Liver (tissue), 9 donors: ENCODE data around the gene PTPRQ. TPM values are rescaled to one million over a fixed set of nuclear protein-coding genes. Genes with fewer than 3 reads are reported as not detected.

Experiments used
- DNase-seq: peaks from one replicate; pipeline ENCODE4 v3.0.0-alpha.2; 2017; ENCODE audit warnings: low spot score
- H3K27ac ChIP-seq, 2 donors: one replicate each; pipeline ENCODE4 v1.7.0; 2013; ENCODE audit warnings: inconsistent platforms in 2 of 2, low read length in 2 of 2, control low read depth in 1 of 2, low read depth in 1 of 2, mild to moderate bottlenecking in 1 of 2
- H3K27me3 ChIP-seq, 4 donors: one replicate each; pipeline versions ENCODE4 v1.6.1 to v1.7.0; 2013; ENCODE audit warnings: low read length in 3 of 4, inconsistent platforms in 1 of 4, mild to moderate bottlenecking in 1 of 4, moderate library complexity in 1 of 4; ENCODE audit not compliant: control insufficient read depth in 4 of 4, insufficient read depth in 4 of 4
- H3K36me3 ChIP-seq, 4 donors: one replicate each; pipeline versions ENCODE4 v1.6.1 to v1.7.0; 2013; ENCODE audit warnings: low read length in 3 of 4, mild to moderate bottlenecking in 3 of 4, low read depth in 1 of 4, moderate library complexity in 1 of 4; ENCODE audit not compliant: control insufficient read depth in 4 of 4, insufficient read depth in 3 of 4
- H3K4me1 ChIP-seq, 4 donors: one replicate each; pipeline versions ENCODE4 v1.6.1 to v1.7.0; 2013; ENCODE audit warnings: low read length in 3 of 4, mild to moderate bottlenecking in 3 of 4, moderate library complexity in 1 of 4; ENCODE audit not compliant: control insufficient read depth in 4 of 4, insufficient read depth in 4 of 4
- H3K4me3 ChIP-seq, 3 donors: one replicate each; pipeline versions ENCODE4 v1.6.1 to v1.7.0; 2013; ENCODE audit warnings: low read length in 3 of 3, control low read depth in 1 of 3, low read depth in 1 of 3, mild to moderate bottlenecking in 1 of 3
- H3K9ac ChIP-seq, 2 donors: one replicate each; pipeline ENCODE4 v1.7.0; 2013; ENCODE audit warnings: low read length in 2 of 2, mild to moderate bottlenecking in 2 of 2, moderate library complexity in 2 of 2, control low read depth in 1 of 2, low read depth in 1 of 2
- H3K9me3 ChIP-seq, 4 donors: one replicate each; pipeline versions ENCODE4 v1.6.1 to v1.7.0; 2013; ENCODE audit warnings: low read length in 3 of 4; ENCODE audit not compliant: control insufficient read depth in 4 of 4
- EGR1 ChIP-seq, 2 donors: IDR thresholded peaks; 2 replicates each; pipeline ENCODE4 v1.6.1; 2016 to 2018; ENCODE audit warnings: antibody characterized with exemption in 2 of 2, low read depth in 2 of 2
- FOXA1 ChIP-seq: IDR thresholded peaks from 2 replicates; pipeline ENCODE4 v1.6.1; 2016; ENCODE audit warnings: antibody characterized with exemption
- FOXA2 ChIP-seq: IDR thresholded peaks from 2 replicates; pipeline ENCODE4 v1.6.1; 2016; ENCODE audit warnings: antibody characterized with exemption
- GABPA ChIP-seq, 2 donors: IDR thresholded peaks in 1 of 2; conservative IDR thresholded peaks in 1 of 2; 2 replicates each; pipeline ENCODE4 v1.6.1; 2016; ENCODE audit warnings: antibody characterized with exemption in 2 of 2, mild to moderate bottlenecking in 1 of 2, moderate library complexity in 1 of 2
- HNF4A ChIP-seq, 2 donors: conservative IDR thresholded peaks; 2 replicates each; pipeline ENCODE4 v1.6.1; 2016; ENCODE audit warnings: antibody characterized with exemption in 2 of 2, mild to moderate bottlenecking in 2 of 2
- HNF4G ChIP-seq: IDR thresholded peaks from 2 replicates; pipeline ENCODE4 v1.6.1; 2016; ENCODE audit warnings: antibody characterized with exemption
- JUND ChIP-seq, 2 donors: IDR thresholded peaks; 2 replicates each; pipeline ENCODE4 v1.6.1; 2016; ENCODE audit warnings: antibody characterized with exemption in 2 of 2
- NR2F2 ChIP-seq: IDR thresholded peaks from 2 replicates; pipeline ENCODE4 v1.6.1; 2016; ENCODE audit warnings: antibody characterized with exemption
- RAD21 ChIP-seq, 2 donors: IDR thresholded peaks; 2 replicates each; pipeline ENCODE4 v1.6.1; 2016; ENCODE audit warnings: antibody characterized with exemption in 2 of 2, mild to moderate bottlenecking in 2 of 2
- RXRA ChIP-seq, 2 donors: IDR thresholded peaks; 2 replicates each; pipeline ENCODE4 v1.6.1; 2017 to 2018; ENCODE audit warnings: antibody characterized with exemption in 2 of 2, mild to moderate bottlenecking in 1 of 2
- SP1 ChIP-seq: IDR thresholded peaks from 2 replicates; pipeline ENCODE4 v1.6.1; 2018; ENCODE audit warnings: antibody characterized with exemption, mild to moderate bottlenecking
- TAF1 ChIP-seq: conservative IDR thresholded peaks from 2 replicates; pipeline ENCODE4 v1.6.1; 2016; ENCODE audit warnings: antibody characterized with exemption, mild to moderate bottlenecking
- YY1 ChIP-seq: IDR thresholded peaks from 2 replicates; pipeline ENCODE4 v1.6.1; 2016; ENCODE audit warnings: antibody characterized with exemption, mild to moderate bottlenecking
- WGBS: extraction: QIAGEN DNeasy Blood & Tissue Kit; methylation state at CpG from one replicate; pipeline ENCODE4 v1.1.7; 2013; 5-methylcytosine and 5-hydroxymethylcytosine counted together
- polyA plus RNA-seq, 2 donors: library from polyadenylated mRNA; stranded (reverse) in 1 of 2; unstranded in 1 of 2; fragments of 200-250 nt in 1 of 2; fragments of >200 nt in 1 of 2; fragmentation: Nextera tagmentation in 1 of 2; extraction: Ambion mirVana in 1 of 2; gene quantifications; one replicate each; pipeline versions ENCODE4 v1.2.1 to v1.2.3, GENCODE V29; 2013 to 2015
- total RNA-seq, 2 donors: library from RNA; depleted of rRNA; stranded (reverse); fragments of >200 nt; gene quantifications; one replicate each; pipeline ENCODE4 v1.2.3, GENCODE V29; 2014
- TF ChIP-seq, protein P1 (sequence below): fragments of 150-350 bp; IDR thresholded peaks from 2 replicates; pipeline ENCODE4 v1.5.1; 2017; ENCODE audit warnings: improper control_type of control experiment, low read depth, low read length; ENCODE audit not compliant: missing input control
- TF ChIP-seq, protein P2 (sequence below): IDR thresholded peaks from 2 replicates; pipeline ENCODE4 v1.6.1; 2016; ENCODE audit warnings: antibody characterized with exemption
- TF ChIP-seq, protein P3 (sequence below): IDR thresholded peaks from 2 replicates; pipeline ENCODE4 v1.6.1; 2016; ENCODE audit warnings: antibody characterized with exemption
- donor health status: healthy.
- donor health status: healthy.
- donor health status: healthy.
- donor health status: healthy.
- donor health status: healthy.

PTPRQ gene
- total and polyA plus RNA-seq, 4 donors = 0.02 to 0.08 (median 0.04) TPM

DNA sequence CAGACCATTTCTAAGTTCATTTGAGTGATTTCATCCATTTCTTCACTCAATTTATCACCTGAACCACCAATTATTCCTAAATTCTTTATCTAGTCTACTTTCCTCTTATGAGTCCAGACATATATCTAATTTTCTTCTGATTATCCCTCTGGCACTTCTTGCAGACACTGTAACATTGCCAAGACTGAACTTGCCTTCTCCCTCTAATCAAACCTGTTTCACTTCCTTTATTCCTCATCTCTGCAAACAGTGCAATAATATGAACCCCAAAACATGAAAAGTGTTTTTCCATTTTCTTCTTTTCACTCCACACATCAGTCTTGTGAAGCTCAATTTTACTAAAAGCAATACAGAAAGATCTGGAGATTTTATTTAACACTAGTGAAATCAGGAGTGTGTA is 37.8 kb upstream of the PTPRQ start (continued):
- TF ChIP-seq, protein P1, sequence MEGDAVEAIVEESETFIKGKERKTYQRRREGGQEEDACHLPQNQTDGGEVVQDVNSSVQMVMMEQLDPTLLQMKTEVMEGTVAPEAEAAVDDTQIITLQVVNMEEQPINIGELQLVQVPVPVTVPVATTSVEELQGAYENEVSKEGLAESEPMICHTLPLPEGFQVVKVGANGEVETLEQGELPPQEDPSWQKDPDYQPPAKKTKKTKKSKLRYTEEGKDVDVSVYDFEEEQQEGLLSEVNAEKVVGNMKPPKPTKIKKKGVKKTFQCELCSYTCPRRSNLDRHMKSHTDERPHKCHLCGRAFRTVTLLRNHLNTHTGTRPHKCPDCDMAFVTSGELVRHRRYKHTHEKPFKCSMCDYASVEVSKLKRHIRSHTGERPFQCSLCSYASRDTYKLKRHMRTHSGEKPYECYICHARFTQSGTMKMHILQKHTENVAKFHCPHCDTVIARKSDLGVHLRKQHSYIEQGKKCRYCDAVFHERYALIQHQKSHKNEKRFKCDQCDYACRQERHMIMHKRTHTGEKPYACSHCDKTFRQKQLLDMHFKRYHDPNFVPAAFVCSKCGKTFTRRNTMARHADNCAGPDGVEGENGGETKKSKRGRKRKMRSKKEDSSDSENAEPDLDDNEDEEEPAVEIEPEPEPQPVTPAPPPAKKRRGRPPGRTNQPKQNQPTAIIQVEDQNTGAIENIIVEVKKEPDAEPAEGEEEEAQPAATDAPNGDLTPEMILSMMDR = no peak
- no peak for TF ChIP-seq FOXA2
- TF ChIP-seq TAF1 = no peak
- no peak for TF ChIP-seq EGR1 (IDR thresholded peaks at IDR 0.05; ENCODE audit: low read depth in 2 of 2)
- no peak for TF ChIP-seq FOXA1
- TF ChIP-seq RAD21 (IDR thresholded peaks at IDR 0.05) = no peak
- no peak for TF ChIP-seq RXRA (IDR thresholded peaks at IDR 0.05)
- TF ChIP-seq HNF4G = no peak
- TF ChIP-seq SP1 = no peak
- no peak for TF ChIP-seq NR2F2
- TF ChIP-seq HNF4A (conservative IDR thresholded peaks at IDR 0.05) = no peak

DNA sequence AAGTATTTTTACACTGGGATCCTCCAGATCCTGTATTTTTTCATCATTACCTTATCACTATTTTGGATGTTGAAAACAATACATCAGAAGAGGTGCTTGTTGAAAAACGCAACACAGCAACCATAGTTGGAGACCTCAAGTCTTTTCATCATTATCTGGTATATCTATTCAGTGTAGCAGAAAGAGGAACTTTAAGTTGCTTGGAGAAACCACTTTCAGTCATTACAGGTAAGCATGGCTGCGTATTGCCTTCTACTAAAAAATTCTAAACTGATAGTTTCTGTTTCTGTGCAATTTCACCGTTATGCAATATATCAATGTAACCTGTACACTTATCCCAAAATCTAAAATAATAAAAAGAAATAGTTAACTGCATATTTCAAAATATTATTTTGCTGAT is 32.2 kb upstream of the PTPRQ start:
- Histone ChIP-seq H3K27ac (no peak overlapping the region), H3K4me1 (no peaks in the 10 kb centered on the region), H3K9ac (no peak overlapping the region), H3K36me3 (no peaks in the 10 kb centered on the region), H3K9me3 (no peaks in the 10 kb centered on the region), H3K27me3 (peaks cover 0 to 5% (median 0%) of the 10 kb centered on the region in 4 donors), H3K4me3 (no peak overlapping the region)
- DNase-seq = no peak
- TF ChIP-seq SP1 (no peak), NR2F2 (no peak), HNF4G (no peak), GABPA (IDR thresholded peaks at IDR 0.05 in 1 of 2, conservative IDR thresholded peaks at IDR 0.05 in 1 of 2) (no peak), TAF1 (no peak), HNF4A (conservative IDR thresholded peaks at IDR 0.05) (no peak), JUND (IDR thresholded peaks at IDR 0.05) (no peak), FOXA2 (no peak), FOXA1 (no peak), YY1 (no peak), RXRA (IDR thresholded peaks at IDR 0.05) (no peak), RAD21 (IDR thresholded peaks at IDR 0.05) (no peak)
- TF ChIP-seq, protein P2, sequence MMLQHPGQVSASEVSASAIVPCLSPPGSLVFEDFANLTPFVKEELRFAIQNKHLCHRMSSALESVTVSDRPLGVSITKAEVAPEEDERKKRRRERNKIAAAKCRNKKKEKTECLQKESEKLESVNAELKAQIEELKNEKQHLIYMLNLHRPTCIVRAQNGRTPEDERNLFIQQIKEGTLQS = no peak
- 46% methylated on average over 3 of the region's 3 CpGs for WGBS

DNA sequence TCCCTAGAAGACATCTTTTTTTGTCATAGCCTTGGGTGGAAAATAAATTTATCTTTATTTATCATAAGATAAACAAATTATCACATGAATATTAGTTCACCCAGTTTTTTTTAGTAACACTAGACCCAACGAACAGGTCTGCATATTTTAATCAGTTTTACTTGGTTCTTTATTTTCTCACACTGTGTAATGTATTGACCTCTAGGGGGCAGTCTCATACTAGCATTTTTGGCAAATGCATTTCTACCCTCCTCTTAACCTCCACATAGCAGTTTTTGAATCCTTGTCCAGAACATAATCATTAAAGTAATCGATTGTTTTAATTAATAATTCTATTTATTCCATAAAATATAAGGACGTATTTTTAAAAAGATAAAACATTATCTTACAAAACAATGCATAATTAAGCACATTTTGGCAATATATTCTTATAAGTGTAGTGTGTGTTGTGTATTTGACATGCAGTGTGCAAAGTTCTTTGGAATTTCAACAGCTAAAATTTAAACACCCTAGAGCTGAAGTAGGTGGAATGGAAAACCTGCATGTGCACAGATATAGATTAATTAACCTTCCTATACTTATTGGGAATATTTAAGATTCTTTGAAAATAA is 31.6 kb upstream of the PTPRQ start:
- H3K4me3 ChIP-seq = no peak overlapping the region
- TF ChIP-seq RAD21 (IDR thresholded peaks at IDR 0.05) (peak; percentile 89 to 90), YY1 (no peak), NR2F2 (no peak)
- TF ChIP-seq, protein P1 = peak; percentile 76
- TF ChIP-seq, protein P3, sequence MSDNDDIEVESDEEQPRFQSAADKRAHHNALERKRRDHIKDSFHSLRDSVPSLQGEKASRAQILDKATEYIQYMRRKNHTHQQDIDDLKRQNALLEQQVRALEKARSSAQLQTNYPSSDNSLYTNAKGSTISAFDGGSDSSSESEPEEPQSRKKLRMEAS = no peak
- H3K4me1 ChIP-seq = no peaks in the 10 kb centered on the region
- no peak overlapping the region for H3K9ac ChIP-seq
- H3K27ac ChIP-seq = no peak overlapping the region
- H3K27me3 ChIP-seq = peaks cover 0 to 4% (median 0%) of the 10 kb centered on the region in 4 donors
- 2% methylated on average over 3 of the region's 3 CpGs for WGBS
- no peaks in the 10 kb centered on the region for H3K9me3 ChIP-seq
- no peak for DNase-seq
- H3K36me3 ChIP-seq = no peaks in the 10 kb centered on the region
